ENCODE measurements around the gene NMT1. TPM values are rescaled to one million over a fixed set of nuclear protein-coding genes. Genes with fewer than 3 reads are reported as not detected.

The NMT1 gene
- total and polyA plus RNA-seq, 2 of the 13 experiments (the other 11 are each of a cell fraction or from before 2014, with no cell fraction given): 75.7 to 142 TPM

DNA sequence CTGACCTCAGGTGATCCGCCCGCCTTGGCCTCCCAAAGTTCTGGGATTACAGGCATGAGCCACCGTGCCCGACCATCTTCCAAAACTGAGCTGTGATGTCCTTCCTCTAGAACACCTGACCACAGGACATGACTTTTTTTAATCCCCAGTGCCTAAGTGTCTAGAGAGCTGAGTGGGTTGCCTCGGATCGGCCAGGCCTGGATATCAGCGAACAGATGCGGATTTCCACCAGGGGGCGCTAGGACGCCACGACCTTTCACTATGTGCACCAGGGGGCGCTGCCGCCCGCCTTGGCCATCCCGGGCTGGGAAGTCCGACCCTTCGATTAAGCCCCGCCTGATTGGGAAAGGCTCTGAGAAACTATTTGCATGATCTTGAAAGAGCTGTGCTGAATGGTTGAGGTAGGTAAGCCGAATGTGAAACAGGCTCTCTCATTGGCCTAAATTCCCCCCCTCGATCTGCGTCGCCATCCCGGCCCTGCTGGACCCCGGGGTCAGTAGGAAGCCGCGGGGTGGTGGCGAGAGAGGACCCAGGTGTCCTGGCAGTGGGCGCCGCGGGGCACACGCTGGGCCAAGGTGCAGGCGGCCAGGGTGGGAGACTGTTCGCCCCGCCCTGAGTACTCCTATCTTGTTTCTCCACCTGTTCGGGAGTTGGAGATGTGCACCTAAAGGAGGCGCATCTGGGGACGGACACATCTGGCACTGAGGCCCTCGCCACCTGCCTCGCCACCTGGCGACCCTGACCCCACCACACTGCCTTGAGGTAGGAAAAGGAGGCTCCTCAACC, 74.3 kb downstream of the NMT1 start, which contains the start of gene ACBD4 (continued):
- TF ChIP-seq SNAPC4 (CRISPR knock-in tag; IDR thresholded peaks at IDR 0.05) (peak; percentile 98), ZNF280D (CRISPR knock-in tag; IDR thresholded peaks at IDR 0.05) (peak; percentile 6; the same call in 1 of the 2 replicates), SCMH1 (CRISPR knock-in tag; IDR thresholded peaks at IDR 0.05; ENCODE audit: borderline replicate concordance) (no peak), ZNF501 (CRISPR knock-in tag; IDR thresholded peaks at IDR 0.05) (peak; percentile 96), TBX2 (CRISPR knock-in tag; IDR thresholded peaks at IDR 0.05; ENCODE audit: borderline replicate concordance) (peak; percentile 78; the same call in 1 of the 2 replicates), ZNF549 (CRISPR knock-in tag; IDR thresholded peaks at IDR 0.05) (no peak), KDM2A (CRISPR knock-in tag; IDR thresholded peaks at IDR 0.05; ENCODE audit: borderline replicate concordance, low read depth) (peak; percentile 98), ZNF451 (CRISPR knock-in tag; IDR thresholded peaks at IDR 0.05) (peak; percentile 82), ELF1 (CRISPR knock-in tag; IDR thresholded peaks at IDR 0.05) (peak; percentile 70), ASH2L (IDR thresholded peaks at IDR 0.05; ENCODE audit: insufficient read length, low read depth, low read length) (peak; percentile 75), NFRKB (IDR thresholded peaks at IDR 0.05) (no peak)
- TF ChIP-seq, protein P1, sequence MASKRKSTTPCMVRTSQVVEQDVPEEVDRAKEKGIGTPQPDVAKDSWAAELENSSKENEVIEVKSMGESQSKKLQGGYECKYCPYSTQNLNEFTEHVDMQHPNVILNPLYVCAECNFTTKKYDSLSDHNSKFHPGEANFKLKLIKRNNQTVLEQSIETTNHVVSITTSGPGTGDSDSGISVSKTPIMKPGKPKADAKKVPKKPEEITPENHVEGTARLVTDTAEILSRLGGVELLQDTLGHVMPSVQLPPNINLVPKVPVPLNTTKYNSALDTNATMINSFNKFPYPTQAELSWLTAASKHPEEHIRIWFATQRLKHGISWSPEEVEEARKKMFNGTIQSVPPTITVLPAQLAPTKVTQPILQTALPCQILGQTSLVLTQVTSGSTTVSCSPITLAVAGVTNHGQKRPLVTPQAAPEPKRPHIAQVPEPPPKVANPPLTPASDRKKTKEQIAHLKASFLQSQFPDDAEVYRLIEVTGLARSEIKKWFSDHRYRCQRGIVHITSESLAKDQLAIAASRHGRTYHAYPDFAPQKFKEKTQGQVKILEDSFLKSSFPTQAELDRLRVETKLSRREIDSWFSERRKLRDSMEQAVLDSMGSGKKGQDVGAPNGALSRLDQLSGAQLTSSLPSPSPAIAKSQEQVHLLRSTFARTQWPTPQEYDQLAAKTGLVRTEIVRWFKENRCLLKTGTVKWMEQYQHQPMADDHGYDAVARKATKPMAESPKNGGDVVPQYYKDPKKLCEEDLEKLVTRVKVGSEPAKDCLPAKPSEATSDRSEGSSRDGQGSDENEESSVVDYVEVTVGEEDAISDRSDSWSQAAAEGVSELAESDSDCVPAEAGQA (IDR thresholded peaks at IDR 0.05; ENCODE audit: low read depth): peak; percentile 16; the same call in 1 of the 2 replicates
- TF ChIP-seq, protein P1 (CRISPR knock-in tag; IDR thresholded peaks at IDR 0.05; ENCODE audit: borderline replicate concordance): no peak

Measured in HepG2 (cell line).